Right renal cortex interstitium (tissue), 3 donors: ENCODE data around the gene RPL37A. TPM values are rescaled to one million over a fixed set of nuclear protein-coding genes. Genes with fewer than 3 reads are reported as not detected.

Source experiments
- DNase-seq, 3 donors: peaks; one replicate each; pipeline ENCODE4 v3.0.0-alpha.2; 2013; ENCODE audit warnings: low read depth in 3 of 3, low spot score in 2 of 3
- polyA plus RNA-seq, 3 donors: library from polyadenylated mRNA; unstranded; fragments of 120-200 nt; gene quantifications; one replicate each; pipeline ENCODE4 v1.2.1, GENCODE V29; 2013; ENCODE audit not compliant: insufficient read length in 3 of 3

RPL37A gene
- polyA plus RNA-seq, 3 donors = 2,161 to 2,370 (median 2,268) TPM

DNA sequence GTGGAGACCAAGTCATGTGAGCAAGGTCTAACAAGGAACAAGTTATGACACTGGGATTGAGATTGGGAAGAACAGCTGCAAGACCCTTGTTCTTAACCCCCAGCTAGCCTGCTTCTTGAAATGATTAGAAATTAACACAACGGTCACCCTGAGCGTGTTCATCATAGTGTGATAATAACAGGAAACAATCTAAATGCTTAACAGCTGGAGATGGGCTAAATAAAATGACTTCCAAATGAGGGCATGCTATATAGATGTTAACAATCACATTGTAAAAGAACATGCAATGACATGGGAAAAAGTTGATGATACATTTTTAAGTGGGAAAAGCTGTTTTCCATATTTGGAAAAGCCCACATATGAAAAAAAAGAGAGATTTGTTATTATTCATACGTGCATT lies 47.6 kb downstream of the RPL37A start:
- no peak for DNase-seq

DNA sequence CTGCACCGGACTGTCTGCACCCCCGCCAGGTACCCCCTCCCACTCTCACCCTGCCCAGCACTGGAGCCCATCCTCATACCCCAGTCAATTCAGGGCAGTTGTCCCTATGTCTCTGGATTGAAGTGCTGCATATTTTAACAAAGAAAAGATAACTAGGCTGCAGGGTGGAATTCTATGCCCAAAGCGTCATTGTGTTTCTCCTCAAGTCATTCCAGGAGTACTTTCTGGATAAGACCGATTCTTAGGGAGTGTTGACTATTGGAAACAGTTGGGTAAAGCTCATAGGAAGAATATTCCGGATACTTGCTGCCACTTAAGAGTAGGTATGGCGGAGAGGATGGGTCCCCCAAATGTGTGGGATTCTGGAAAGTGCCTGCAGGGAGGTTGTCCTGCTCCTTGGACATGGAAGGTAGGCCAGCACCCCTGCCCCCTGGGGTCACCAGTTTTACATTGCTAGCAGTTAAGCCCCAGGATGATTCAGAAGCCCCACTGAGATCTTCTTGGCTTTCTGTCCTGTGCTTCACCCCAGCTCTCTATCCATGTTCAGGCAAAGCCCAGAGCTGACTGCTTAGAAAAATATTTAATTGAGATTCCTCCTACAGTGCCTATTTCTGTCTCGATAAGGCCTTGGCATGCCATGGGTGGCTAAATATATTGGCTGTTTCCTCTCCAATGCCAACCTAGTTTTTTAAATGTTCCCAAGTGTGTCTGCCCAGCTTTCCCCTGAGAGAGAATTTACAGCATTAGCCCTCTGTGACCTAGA lies 48.2 kb downstream of the RPL37A start:
- DNase-seq = no peak

DNA sequence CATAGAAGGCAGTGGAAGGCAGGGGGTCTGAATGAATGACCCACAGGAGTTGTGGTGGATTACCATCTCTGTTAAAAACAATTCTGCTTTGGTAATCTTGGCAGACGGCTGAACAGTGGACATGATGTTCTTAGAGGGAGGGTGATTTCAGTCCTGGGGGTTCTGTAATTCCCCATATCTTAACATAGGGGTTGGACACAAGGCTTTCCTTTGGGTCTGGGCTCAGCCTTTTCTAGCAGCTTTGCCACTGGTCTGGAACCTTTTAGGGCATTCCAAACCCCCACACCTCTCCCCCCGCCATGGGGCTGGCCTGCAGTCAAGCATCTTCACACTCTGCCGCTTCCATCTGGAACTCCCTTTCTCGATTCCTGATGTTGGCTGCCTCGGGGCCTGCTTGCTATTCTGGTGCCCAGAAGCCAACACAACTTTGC lies 50.3 kb downstream of the RPL37A start:
- no peak for DNase-seq

DNA sequence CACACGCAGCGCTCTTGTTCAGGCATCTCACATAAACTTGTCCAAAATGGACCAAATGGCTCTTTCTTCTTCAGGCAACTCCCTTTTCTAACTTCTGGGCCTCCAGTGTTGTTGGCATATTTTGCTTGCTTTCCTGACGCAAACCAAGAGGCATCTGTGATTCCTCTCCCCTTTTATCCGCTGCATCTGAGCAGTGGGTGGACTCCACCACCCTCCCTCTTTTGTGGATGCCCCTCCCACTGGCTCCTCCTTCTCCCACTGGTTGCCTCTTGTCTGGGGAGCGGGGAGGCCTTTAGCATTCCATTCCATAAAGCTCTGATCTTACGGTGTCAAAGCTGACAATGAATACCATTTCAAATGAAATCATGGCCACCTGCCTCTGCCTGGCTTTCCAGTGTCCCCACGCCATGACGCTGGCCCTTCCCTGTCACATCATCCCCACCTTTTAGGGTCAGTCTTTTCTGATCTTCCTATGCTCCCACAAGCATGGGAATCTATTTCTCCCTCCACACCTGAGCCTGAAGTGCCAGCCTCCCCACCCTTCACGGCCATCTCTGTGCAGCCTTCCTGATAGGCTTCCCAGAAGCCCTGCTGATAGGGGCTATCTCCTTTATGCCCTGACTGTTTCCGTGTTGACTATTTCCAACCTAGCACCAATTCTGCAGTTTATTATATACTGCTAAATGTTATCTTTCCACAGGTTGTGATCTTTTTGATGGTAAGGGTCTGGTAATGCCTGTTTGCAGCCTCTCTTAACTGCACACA lies 51.5 kb downstream of the RPL37A start:
- DNase-seq = no peak

DNA sequence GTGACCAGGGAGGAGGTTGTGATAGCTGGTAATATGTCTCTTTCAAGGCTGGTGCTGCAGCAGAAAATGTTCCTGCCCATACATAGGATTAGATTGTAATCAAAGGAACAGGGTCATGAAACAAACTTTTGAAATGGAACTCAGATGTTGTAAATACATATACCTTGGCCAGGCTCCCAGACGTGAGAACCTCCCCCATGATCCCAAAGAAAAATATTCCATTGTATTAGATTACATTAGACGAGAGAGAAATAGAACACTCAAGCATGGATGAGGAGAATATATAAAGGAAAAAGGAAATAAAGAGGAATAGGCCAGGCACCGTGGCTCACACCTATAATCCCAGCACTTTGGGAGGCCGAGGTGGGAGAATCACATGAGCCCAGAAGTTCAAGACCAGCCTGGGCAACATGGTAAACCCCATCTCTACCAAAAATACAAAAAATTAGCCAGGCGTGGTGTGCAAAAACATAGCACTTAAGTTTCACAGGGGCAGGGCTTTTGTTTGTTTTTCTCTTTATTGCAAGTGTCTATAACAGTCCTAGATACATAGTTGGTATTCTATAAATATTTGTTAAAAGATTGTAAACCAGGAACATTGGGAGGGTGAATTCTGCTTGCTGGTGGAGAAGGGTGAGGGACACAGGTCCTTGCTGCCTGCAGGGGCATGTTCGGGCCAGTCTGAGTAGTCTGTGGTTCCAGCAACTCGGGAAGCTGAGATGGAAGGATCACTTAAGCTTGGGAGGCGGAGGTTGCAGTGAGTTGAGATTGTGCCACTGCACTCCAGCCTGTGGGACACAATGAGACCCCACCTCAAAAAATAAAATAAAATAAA lies 52.8 kb downstream of the RPL37A start:
- DNase-seq = no peak

DNA sequence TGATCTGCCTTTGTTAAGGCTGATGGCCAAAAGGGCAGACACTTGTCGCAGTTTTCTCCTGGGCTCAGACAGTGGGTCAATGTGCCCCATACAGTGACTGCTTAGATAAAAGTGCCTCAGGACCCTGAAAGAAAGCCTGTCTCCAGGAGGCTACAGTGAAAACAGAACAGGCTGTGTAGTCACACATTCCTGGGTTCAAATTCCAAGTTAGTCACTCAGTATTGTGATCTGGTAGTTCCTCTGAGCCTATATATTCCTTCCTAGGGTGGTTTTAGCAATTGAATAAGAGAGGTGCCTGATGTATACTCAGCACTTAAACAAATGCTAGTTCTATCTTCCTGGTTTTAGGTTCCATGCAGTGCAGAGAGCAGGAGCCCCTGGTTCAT lies 54.4 kb downstream of the RPL37A start:
- no peak for DNase-seq

Other genes starting within 250 kb of the RPL37A start
- gene MARCHF4, start 126.4 kb upstream of the RPL37A start, polyA plus RNA-seq = under 1 TPM; 0.10 to 0.17 (median 0.11) TPM
- gene SMARCAL1, start 86.4 kb upstream of the RPL37A start, polyA plus RNA-seq = 10 to 100 TPM; 27.8 to 29.8 (median 28.3) TPM
- 100 to 1,000 TPM; 152 to 214 (median 192) TPM for gene IGFBP2, start 134.6 kb downstream of the RPL37A start, polyA plus RNA-seq
- 100 to 1,000 TPM; 352 to 398 (median 376) TPM for gene IGFBP5, start 196.7 kb downstream of the RPL37A start, polyA plus RNA-seq